Activated CD4-positive, CD25-positive, alpha-beta regulatory T cell treated with anti-CD3 and anti-CD28 coated beads, Interleukin-2, amount 50 U/mL, for 16 hours (primary cell): ENCODE results near the gene CTDP1.
"Not testable (repeated sequence)": the region's sequence is repeated elsewhere in the genome, so short reads cannot be mapped to it uniquely, and the experiment has no call there.

Experiments
- DNase-seq: peaks from one replicate; pipeline ENCODE4 v3.0.0-alpha.2; 2020; ENCODE audit warnings: low read depth, low spot score

The CTDP1 gene

GRCh38 chr18:79681484-79682387 is 2.1 kb downstream of the CTDP1 start:
- peak; percentile 27 for DNase-seq

- no peak for DNase-seq
Measured at GRCh38 chr18:79682481-79682880, 2.9 kb downstream of the CTDP1 start.

GRCh38 chr18:79682894-79683625 is 3.5 kb downstream of the CTDP1 start:
- DNase-seq: no peak

- no peak for DNase-seq
Measured at GRCh38 chr18:79683626-79684282, 4.2 kb downstream of the CTDP1 start.

GRCh38 chr18:79684283-79684631 is 4.7 kb downstream of the CTDP1 start:
- no peak for DNase-seq

GRCh38 chr18:79684787-79685186 is 5.2 kb downstream of the CTDP1 start:
- DNase-seq: no peak

GRCh38 chr18:79685281-79685680 is 5.7 kb downstream of the CTDP1 start:
- no peak for DNase-seq

- no peak for DNase-seq
Measured at GRCh38 chr18:79685971-79686370, 6.4 kb downstream of the CTDP1 start.

- DNase-seq: no peak
Measured at GRCh38 chr18:79687806-79688205, 8.2 kb downstream of the CTDP1 start.

GRCh38 chr18:79690071-79690470 is 10.5 kb downstream of the CTDP1 start:
- DNase-seq: no peak

GRCh38 chr18:79690586-79691482 is 11.2 kb downstream of the CTDP1 start:
- DNase-seq: no peak

GRCh38 chr18:79692056-79692455 is 12.5 kb downstream of the CTDP1 start:
- no peak for DNase-seq

GRCh38 chr18:79692886-79693285 is 13.3 kb downstream of the CTDP1 start:
- no peak for DNase-seq

- no peak for DNase-seq
Measured at GRCh38 chr18:79693561-79694205, 14.1 kb downstream of the CTDP1 start.

GRCh38 chr18:79694206-79694894 is 14.7 kb downstream of the CTDP1 start:
- not testable (repeated sequence) for DNase-seq

GRCh38 chr18:79694895-79695213 is 15.3 kb downstream of the CTDP1 start:
- no peak for DNase-seq

- DNase-seq: no peak
Measured at GRCh38 chr18:79695269-79695668, 15.7 kb downstream of the CTDP1 start.

- no peak for DNase-seq
Measured at GRCh38 chr18:79695856-79696850, 16.6 kb downstream of the CTDP1 start.

- DNase-seq: no peak
Measured at GRCh38 chr18:79697178-79697577, 17.6 kb downstream of the CTDP1 start.
